ENCODE results near the gene KRTAP4-4.
"Not testable (repeated sequence)": the region's sequence is repeated elsewhere in the genome, so short reads cannot be mapped to it uniquely, and the experiment has no call there.

KRTAP4-4 gene

GRCh38 chr17:41167561-41167960 is 7.0 kb upstream of the KRTAP4-4 start:
- ATAC-seq, result no peak
- TF ChIP-seq OSR1 (CRISPR knock-in tag; IDR thresholded peaks at IDR 0.05), result no peak
- no peak for TF ChIP-seq CSDC2 (CRISPR knock-in tag; IDR thresholded peaks at IDR 0.05)
- TF ChIP-seq RARB (CRISPR knock-in tag; IDR thresholded peaks at IDR 0.05), result no peak
- TF ChIP-seq BACH2 (CRISPR knock-in tag; IDR thresholded peaks at IDR 0.05; ENCODE audit: borderline replicate concordance), result no peak
- no peak for TF ChIP-seq CREB5 (CRISPR knock-in tag; IDR thresholded peaks at IDR 0.05; ENCODE audit: low read depth)
- TF ChIP-seq PPARA (CRISPR knock-in tag; IDR thresholded peaks at IDR 0.05; ENCODE audit: borderline replicate concordance), result no peak
- no peak for TF ChIP-seq ZFP30 (CRISPR knock-in tag; IDR thresholded peaks at IDR 0.05)
- TF ChIP-seq PATZ1 (CRISPR knock-in tag; IDR thresholded peaks at IDR 0.05; ENCODE audit: borderline replicate concordance), result no peak
- no peak for TF ChIP-seq ARNTL (CRISPR knock-in tag; IDR thresholded peaks at IDR 0.05; ENCODE audit: borderline replicate concordance, low read depth)
- no peak for TF ChIP-seq TSHZ2 (CRISPR knock-in tag; IDR thresholded peaks at IDR 0.05)
- TF ChIP-seq POU6F1 (CRISPR knock-in tag; IDR thresholded peaks at IDR 0.05; ENCODE audit: borderline replicate concordance, low read depth), result no peak
- TF ChIP-seq ESRRG (CRISPR knock-in tag; IDR thresholded peaks at IDR 0.05), result no peak
- TF ChIP-seq GLIS3 (CRISPR knock-in tag; IDR thresholded peaks at IDR 0.05), result no peak
- TF ChIP-seq ZFP3 (CRISPR knock-in tag; IDR thresholded peaks at IDR 0.05), result no peak
- no peak for TF ChIP-seq SNAI2 (CRISPR knock-in tag; IDR thresholded peaks at IDR 0.05)
- no peak for TF ChIP-seq TCF4 (CRISPR knock-in tag; IDR thresholded peaks at IDR 0.05; ENCODE audit: borderline replicate concordance)
- no peak for TF ChIP-seq ZNF70 (CRISPR knock-in tag; IDR thresholded peaks at IDR 0.05)
- TF ChIP-seq ZNF8 (CRISPR knock-in tag; IDR thresholded peaks at IDR 0.05), result no peak
- no peak for TF ChIP-seq ZC3H10 (CRISPR knock-in tag; IDR thresholded peaks at IDR 0.05)

GRCh38 chr17:41163828-41164227 is 3.3 kb upstream of the KRTAP4-4 start:
- TF ChIP-seq ESRRG (CRISPR knock-in tag; IDR thresholded peaks at IDR 0.05), result no peak
- TF ChIP-seq PPARA (CRISPR knock-in tag; IDR thresholded peaks at IDR 0.05; ENCODE audit: borderline replicate concordance), result no peak
- no peak for TF ChIP-seq OSR1 (CRISPR knock-in tag; IDR thresholded peaks at IDR 0.05)
- no peak for TF ChIP-seq ZFP30 (CRISPR knock-in tag; IDR thresholded peaks at IDR 0.05)
- no peak for TF ChIP-seq GLIS3 (CRISPR knock-in tag; IDR thresholded peaks at IDR 0.05)
- TF ChIP-seq SNAI2 (CRISPR knock-in tag; IDR thresholded peaks at IDR 0.05), result no peak
- TF ChIP-seq ZNF565 (CRISPR knock-in tag; conservative IDR thresholded peaks at IDR 0.05; ENCODE audit: low read depth), result no peak
- TF ChIP-seq TSHZ2 (CRISPR knock-in tag; IDR thresholded peaks at IDR 0.05), result no peak
- TF ChIP-seq ZFP3 (CRISPR knock-in tag; IDR thresholded peaks at IDR 0.05), result no peak
- no peak for TF ChIP-seq ISL1 (CRISPR knock-in tag; IDR thresholded peaks at IDR 0.05)
- TF ChIP-seq BACH2 (CRISPR knock-in tag; IDR thresholded peaks at IDR 0.05; ENCODE audit: borderline replicate concordance), result no peak
- TF ChIP-seq TOX (CRISPR knock-in tag; IDR thresholded peaks at IDR 0.05; ENCODE audit: borderline replicate concordance), result no peak
- TF ChIP-seq CREB5 (CRISPR knock-in tag; IDR thresholded peaks at IDR 0.05; ENCODE audit: low read depth), result no peak
- no peak for TF ChIP-seq TCF4 (CRISPR knock-in tag; IDR thresholded peaks at IDR 0.05; ENCODE audit: borderline replicate concordance)
- TF ChIP-seq PATZ1 (CRISPR knock-in tag; IDR thresholded peaks at IDR 0.05; ENCODE audit: borderline replicate concordance), result no peak
- no peak for TF ChIP-seq CSRNP3 (CRISPR knock-in tag; IDR thresholded peaks at IDR 0.05)
- TF ChIP-seq CSDC2 (CRISPR knock-in tag; IDR thresholded peaks at IDR 0.05), result no peak
- no peak for TF ChIP-seq ZNF70 (CRISPR knock-in tag; IDR thresholded peaks at IDR 0.05)
- ATAC-seq, result no peak

GRCh38 chr17:41160190-41160589 is 358 bp downstream of the KRTAP4-4 start:
- ATAC-seq, result not testable (repeated sequence)

Data from SK-N-SH treated with all-trans-retinoic acid at 6 μM for 48 hours (cell line).